GM21367 (cell line): ENCODE measurements around the gene BBS5.
"Not testable (repeated sequence)": the region's sequence is repeated elsewhere in the genome, so short reads cannot be mapped to it uniquely, and the experiment has no call there.

Source experiments
- ATAC-seq: cut with Tn5 transposase; IDR thresholded peaks from one replicate; pipeline ENCODE4 v1.9.1; 2021; ENCODE audit not compliant: unreplicated experiment

BBS5 gene

DNA sequence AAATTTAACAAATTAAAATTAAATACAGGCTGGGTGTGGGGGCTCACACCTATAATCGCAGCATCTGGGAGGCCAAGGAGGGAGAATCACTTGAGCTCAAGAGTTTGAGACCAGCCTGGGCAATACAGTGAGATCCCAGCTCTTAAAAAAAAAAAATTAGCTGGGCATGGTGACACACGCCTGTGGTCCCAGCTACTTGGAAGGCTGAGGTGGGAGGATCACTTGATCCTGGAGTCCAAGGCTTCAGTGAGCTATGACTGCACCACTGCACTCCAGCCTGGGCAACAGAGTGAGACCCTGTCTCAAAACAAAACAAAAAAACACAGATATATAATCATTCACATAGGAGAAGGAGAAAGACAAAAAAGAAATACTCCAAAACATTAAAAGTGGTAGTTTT, 60.2 kb downstream of the BBS5 start:
- not testable (repeated sequence) for ATAC-seq

DNA sequence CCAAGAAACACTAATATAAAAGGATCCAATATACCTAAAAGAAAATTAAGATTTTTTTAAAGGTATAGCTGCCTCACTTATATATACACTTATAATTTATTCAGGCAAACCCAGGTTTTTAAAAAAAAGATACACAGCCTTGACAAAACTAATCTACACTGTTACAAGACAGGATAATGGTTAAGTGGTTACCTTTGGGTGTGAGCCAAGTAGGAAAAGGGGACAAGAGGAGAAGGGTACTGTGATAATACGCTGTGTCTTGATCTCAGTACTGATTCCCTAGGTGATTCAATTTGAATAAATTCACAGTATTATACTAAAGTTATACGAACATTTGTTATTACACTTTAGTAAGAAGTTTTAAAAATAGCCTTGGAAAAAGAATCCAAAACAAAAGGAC, 60.9 kb downstream of the BBS5 start:
- no peak for ATAC-seq

DNA sequence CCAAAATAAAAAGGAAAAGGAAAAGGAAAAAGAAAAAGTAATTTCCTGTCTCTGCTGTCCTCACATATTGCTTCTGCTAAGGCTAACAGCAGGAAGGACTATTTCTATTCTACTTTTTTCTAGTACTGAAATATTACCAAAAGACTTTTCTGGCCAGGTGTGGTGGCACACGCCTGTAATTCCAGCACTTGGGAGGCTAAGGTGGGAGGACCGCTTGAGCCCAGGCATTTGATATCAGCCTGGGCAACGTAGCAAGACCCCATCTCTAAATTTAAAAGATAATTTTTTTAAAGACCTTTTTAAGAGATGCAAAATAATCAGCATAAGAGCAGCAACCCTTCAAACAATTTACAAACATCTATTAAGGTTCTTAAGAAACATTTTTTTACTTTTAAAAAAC, 63.1 kb downstream of the BBS5 start:
- no peak for ATAC-seq

DNA sequence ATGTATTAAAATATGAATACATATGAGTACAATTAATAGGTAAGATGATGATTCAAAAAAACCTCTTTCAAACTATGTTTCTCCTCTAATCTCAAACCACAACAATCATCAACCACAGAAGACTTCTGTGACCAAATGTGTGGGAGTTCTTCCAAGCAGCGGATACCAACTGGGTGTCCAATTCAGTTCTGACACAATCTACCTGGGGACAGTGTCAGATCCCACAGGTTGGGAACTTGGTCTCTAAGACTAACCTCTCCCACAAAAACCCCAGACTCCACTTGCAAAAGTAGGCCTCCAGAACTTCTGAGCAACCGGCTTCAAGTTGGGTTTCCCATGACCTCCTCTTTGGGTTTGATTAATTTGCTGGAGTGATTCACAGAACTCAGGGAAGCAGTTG, 67.5 kb downstream of the BBS5 start:
- ATAC-seq: no peak
